COLO829 (cell line): Measurements from ENCODE around the gene TMEM169.

Source experiments
- DNase-seq: peaks from one replicate; pipeline ENCODE4 v3.0.0; 2012; ENCODE audit warnings: low spot score

The TMEM169 gene

GRCh38 chr2:216104691-216105090, 23.0 kb downstream of the TMEM169 start:
- no peak for DNase-seq

GRCh38 chr2:216107320-216107719, 25.6 kb downstream of the TMEM169 start:
- no peak for DNase-seq

GRCh38 chr2:216107760-216108159, 26.0 kb downstream of the TMEM169 start:
- no peak for DNase-seq

DNA sequence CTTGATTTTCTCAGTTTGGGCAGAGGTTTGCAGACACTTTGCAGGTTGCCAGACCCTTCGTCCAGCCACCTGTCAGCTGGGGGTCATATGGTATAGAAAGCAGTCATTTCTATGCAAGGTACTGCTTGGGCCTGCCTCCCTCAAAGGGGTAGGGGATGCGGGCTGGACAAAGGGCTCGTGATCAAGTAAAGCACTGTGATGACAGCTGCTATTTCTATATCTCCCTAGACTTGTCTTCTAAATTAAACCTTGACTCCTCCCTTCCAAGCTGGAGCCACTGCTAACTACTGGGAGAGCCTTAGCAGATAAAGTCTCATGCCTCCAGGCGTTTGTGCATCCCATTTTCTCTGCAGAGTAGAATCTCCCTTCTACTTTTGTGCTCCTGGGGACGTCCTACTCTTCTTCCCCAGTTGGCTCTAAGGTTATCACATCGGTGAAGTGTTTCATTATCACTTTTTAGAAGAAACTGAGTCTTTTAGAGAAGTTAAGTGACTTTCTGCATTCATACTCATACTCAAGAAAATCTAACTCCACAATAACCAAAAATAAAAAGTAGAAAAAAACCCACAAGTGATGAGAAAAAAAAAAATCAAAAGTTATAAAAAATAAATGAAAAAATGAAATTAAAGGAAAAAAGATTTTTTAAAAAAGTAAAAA, 26.7 kb downstream of the TMEM169 start:
- DNase-seq = peak; percentile 12

DNA sequence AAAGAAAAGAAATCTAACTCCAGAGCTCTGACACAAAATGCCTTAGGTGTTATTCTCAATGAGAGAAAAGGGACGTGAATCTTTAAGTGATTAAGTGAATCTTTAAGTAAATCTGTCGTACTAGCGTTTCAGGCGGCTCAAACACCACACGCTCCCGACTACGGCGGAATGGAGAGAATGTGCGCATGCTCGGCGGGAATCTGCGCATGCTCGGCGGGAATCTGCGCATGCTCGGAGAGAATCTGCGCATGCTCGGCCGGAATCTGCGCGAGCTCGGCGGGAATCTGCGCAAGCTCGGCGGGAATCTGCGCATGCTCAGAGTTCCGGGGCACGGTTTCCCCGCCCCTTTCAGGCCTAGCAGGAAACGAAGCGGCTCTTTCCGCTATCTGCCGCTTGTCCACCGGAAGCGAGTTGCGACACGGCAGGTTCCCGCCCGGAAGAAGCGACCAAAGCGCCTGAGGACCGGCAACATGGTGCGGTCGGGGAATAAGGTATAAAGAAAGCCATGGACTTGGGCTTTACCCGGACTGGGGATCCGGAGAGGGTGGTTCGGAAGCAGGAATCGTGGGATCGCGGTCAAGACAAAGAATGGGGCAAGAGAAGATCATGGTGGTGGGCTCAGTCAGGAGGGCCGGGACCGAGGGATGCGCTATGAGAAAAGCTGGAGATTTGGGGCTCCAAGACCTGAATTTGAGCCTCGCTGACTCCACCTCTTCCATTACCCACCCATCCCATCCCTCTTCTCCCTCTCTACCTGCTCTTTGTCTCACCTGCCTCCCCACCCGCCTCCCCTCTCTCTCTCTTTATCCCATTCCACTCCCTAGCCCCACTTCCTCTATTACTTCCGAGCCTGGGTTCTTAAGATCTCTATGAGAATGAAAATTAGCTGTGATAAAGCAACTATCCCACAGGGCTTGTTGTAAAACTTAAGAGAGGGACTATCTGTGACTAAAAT, 27.5 kb downstream of the TMEM169 start, which contains the start of gene XRCC5:
TSS of gene XRCC5 (plus strand) at position 382 of the 955 bp plus-strand sequence. CDS start at position 471, 89 bp downstream.
- peak; percentile 94 for DNase-seq

DNA sequence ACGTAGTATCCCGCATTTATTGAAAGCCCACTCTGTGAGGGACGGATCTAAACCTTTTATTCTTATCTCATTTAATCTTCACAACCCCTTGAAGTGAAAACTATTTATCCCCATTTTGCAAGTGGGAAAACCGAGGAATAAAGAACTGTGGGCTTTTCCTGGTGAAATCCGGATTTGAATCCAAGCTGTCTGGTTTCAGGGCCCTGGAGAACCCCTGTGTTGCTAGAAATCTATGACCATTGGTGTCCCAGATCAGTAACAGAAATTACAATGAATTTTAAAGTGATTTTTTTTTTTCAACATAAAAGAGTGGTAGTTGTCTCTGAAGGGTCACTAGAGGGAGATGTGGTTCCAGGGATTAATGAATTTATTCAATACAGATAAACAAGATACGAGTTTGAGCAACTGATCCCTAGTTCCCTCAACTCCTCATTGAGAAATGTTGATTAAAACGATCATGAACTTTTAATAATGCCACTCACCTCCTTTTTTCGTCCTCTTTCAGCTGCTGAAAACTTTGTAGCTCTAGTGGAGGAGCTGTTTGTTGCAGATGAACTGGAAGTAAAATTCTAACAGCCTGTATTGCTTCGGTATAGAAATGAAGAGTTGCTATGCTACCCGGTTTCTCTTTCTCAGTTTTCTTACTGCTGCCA, 28.4 kb downstream of the TMEM169 start:
- DNase-seq = peak; percentile 33

- DNase-seq = no peak
Observed at GRCh38 chr2:216110620-216111019, 28.9 kb downstream of the TMEM169 start.

- no peak for DNase-seq
Observed at GRCh38 chr2:216111122-216111521, 29.4 kb downstream of the TMEM169 start.

DNA sequence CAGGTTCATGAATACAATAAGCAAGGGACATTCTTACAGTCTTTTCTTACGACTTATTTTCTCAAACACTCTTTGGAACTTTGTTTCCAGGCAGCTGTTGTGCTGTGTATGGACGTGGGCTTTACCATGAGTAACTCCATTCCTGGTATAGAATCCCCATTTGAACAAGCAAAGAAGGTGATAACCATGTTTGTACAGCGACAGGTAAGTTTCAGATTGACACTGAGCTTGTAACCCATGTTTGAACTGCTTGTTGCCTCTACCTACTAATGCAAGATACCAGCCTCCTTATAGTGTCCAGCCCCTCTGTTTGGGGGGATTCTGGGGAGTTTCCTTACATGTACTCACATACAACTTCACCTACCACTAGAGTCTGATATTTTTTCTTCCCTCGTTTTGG, 31.2 kb downstream of the TMEM169 start:
- DNase-seq = no peak

DNA sequence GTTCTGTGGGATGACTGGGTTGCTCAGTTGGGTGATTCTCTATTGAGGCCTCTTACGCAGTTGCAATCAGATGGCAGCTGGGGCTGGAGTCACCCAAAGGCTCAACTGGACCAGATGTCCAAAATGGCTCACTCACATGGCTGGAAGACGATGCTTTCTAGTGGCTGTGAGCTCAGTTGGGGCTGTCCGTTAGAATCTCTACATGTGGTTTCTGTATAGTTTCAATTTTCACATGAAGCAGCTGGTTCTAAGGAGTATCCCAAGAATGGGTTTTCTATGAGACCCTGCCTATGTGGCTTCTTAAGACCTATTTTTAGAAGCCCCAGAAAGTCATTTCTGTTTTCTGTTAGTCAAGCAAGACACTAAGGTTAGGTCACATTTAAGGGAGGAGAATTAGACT, 31.9 kb downstream of the TMEM169 start:
- no peak for DNase-seq

- no peak for DNase-seq
Observed at GRCh38 chr2:216114382-216114713, 32.6 kb downstream of the TMEM169 start.

DNA sequence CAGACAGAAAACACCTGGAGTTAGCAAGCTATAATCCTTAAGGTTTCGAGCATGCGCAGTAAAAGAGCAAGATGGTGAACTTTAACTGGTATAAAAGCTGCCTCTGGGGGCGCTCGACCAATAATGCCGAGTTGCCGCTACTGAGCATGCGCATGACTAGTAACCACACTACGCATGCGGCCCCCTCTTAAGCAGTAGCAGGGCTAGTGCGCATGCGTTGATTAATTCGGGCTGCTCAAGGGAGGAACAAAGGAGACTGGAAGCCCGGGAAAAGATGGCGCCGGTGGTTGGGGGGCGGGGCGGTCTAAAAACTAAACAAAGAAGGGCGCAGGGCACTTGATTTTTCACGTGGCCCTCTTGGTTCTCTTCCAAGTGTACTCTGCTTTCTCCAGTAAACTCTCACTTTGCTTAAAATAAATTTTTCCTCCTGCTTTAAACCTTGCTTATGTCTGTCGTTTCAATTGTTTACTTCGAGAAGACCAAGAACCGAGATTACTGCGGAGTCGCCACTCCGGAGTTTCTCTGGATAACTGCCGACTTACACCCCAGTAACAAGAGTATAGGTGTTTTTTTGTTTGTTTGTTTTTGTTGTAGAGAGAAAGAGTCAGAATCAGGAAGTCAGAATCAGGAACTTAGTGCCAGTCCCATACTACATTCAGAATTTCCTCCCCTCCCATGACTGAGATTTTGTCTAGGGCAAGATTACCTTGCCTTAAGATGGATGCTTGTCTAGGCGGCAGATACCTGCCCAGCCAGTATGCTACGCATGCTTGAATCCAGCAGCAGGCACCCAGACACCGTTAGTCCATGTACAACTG, 33.2 kb downstream of the TMEM169 start:
- DNase-seq = peak; percentile 97

GRCh38 chr2:216116418-216116817, 34.7 kb downstream of the TMEM169 start:
- no peak for DNase-seq

- DNase-seq = no peak
Observed at GRCh38 chr2:216117561-216118340, 36.0 kb downstream of the TMEM169 start.

DNA sequence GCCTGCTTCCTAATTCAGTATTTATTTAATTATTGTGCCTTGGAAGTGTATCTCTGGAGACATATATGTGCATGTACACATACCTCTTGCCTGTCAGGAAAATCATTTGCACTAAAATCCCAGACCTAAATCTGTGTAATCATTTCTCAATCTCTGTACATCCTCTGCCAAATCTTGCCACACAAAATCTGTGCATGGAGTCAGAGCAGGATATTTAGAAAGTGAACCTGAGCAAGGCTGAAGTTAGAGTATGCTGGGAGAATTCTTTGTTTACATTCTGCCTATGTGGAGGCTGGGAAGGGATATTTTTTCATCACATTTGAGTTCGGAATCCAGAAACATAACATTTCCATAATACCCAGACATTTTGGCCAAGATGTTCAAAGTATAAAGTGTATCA, 36.8 kb downstream of the TMEM169 start:
- DNase-seq = no peak

GRCh38 chr2:216119146-216119545, 37.4 kb downstream of the TMEM169 start:
- DNase-seq = peak; percentile 71

DNA sequence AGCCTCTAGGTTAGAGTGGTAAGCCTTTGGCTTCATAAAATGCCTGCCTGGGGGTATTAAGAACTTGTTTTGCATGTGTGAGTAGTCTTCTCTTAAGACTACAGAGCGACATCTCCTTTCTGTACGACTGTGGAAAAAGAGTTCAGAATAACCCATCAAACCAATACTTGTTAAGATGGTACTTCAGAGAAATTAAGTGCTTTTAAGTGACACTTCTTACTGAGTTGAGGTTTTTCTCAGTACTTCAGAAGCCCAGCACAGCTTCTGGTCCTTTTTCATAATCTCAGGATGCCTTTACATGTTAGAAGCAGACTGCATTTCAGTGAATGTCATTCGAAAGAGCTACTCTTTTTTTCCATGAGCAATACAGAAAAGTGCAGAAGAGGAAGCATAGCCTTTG, 38.3 kb downstream of the TMEM169 start:
- DNase-seq = no peak

GRCh38 chr2:216121255-216121654, 39.5 kb downstream of the TMEM169 start:
- DNase-seq = no peak

GRCh38 chr2:216126943-216127342, 45.2 kb downstream of the TMEM169 start:
- no peak for DNase-seq

DNA sequence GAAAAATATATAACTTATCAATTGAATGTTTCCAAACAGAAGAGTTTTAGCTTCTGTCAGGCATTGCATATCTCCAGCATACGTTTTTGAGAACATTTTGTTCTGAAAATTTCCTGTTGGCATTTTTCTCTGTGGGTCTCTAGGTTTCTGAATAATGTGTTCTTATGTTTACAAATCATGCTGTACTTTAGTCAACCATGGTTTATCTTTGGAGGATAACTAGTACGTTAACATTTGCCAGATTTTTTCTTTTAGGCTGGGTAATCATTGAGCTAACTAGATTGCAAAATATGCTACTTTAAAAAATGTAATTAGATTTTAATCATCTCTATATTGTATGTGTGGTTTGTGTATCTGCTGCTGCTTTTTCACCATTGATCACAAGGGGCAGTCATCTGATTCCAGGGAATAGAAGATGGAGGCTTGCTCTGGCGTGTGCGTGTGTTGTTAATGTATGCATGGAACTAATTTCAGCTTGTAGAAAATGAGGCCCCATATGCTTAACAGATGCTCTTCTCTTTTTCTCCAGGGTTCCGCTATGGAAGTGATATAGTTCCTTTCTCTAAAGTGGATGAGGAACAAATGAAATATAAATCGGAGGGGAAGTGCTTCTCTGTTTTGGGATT, 48.7 kb downstream of the TMEM169 start:
- DNase-seq = no peak
